Neural cell (in vitro differentiated cells): ENCODE data around the gene SCLY.

Source experiments
- EP300 ChIP-seq: fragments of 450-650 bp; conservative IDR thresholded peaks from 2 replicates; pipeline ENCODE4 v1.6.1; 2014; ENCODE audit warnings: antibody characterized with exemption, mild to moderate bottlenecking, moderate library complexity; ENCODE audit not compliant: poor library complexity, severe bottlenecking
- POLR2AphosphoS5 ChIP-seq: IDR thresholded peaks from 2 replicates; pipeline ENCODE4 v1.6.1; 2012
- RAD21 ChIP-seq: fragments of 450-650 bp; conservative IDR thresholded peaks from 2 replicates; pipeline ENCODE4 v1.6.1; 2014; ENCODE audit warnings: antibody characterized with exemption, mild to moderate bottlenecking, moderate library complexity
- TF ChIP-seq, protein P1 (sequence below): fragments of 450-650 bp; IDR thresholded peaks from 2 replicates; pipeline ENCODE4 v1.5.1; 2014; ENCODE audit warnings: antibody characterized with exemption, mild to moderate bottlenecking, moderate library complexity; ENCODE audit not compliant: poor library complexity, severe bottlenecking

DNA sequence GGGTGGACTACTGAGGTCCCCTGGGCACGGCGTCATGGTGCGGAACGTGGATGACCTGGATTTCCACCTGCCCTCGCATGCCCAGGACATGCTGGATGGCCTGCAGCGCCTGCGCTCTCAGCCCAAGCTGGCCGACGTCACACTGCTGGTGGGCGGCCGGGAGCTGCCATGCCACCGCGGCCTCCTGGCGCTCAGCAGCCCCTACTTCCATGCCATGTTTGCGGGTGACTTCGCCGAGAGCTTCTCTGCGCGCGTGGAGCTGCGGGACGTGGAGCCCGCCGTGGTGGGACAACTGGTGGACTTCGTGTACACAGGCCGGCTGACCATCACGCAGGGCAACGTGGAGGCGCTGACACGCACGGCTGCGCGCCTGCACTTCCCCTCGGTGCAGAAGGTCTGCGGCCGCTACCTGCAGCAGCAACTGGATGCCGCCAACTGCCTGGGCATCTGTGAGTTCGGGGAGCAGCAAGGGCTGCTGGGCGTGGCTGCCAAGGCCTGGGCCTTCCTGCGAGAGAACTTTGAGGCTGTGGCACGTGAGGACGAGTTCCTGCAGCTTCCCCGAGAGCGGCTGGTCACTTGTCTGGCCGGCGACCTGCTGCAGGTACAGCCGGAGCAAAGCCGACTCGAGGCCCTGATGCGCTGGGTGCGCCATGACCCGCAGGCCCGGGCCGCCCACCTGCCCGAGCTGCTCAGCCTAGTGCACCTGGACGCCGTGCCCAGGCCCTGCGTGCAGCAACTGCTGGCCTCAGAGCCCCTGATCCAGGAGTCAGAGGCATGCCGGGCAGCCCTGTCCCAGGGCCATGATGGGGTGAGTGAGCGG is 80.1 kb downstream of the SCLY start:
- TF ChIP-seq, protein P1, sequence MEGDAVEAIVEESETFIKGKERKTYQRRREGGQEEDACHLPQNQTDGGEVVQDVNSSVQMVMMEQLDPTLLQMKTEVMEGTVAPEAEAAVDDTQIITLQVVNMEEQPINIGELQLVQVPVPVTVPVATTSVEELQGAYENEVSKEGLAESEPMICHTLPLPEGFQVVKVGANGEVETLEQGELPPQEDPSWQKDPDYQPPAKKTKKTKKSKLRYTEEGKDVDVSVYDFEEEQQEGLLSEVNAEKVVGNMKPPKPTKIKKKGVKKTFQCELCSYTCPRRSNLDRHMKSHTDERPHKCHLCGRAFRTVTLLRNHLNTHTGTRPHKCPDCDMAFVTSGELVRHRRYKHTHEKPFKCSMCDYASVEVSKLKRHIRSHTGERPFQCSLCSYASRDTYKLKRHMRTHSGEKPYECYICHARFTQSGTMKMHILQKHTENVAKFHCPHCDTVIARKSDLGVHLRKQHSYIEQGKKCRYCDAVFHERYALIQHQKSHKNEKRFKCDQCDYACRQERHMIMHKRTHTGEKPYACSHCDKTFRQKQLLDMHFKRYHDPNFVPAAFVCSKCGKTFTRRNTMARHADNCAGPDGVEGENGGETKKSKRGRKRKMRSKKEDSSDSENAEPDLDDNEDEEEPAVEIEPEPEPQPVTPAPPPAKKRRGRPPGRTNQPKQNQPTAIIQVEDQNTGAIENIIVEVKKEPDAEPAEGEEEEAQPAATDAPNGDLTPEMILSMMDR: no peak
- TF ChIP-seq EP300 (no peak), POLR2AphosphoS5 (no peak), RAD21 (no peak)
